ENCODE data around the gene BHMT.

DNA sequence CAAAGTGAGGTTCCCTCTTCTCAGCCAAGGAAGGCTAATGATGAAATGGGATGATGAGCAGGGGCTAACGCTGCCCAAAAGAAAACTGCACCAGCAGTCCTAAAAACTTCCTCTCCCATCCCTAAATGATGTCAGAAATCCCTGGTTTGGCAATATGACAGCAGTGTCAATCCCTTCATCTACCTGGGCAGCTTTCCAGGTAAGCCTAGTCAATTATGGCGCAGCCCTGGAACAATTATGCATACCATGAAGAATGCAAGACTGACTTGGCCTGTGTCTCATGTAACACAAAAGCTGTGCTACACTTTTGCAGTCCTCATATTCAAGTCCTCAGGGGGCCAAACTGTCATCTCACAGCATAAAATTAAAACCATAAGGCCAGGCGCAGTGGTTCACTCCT is 49.2 kb upstream of the BHMT start:
- TF ChIP-seq, protein P1, sequence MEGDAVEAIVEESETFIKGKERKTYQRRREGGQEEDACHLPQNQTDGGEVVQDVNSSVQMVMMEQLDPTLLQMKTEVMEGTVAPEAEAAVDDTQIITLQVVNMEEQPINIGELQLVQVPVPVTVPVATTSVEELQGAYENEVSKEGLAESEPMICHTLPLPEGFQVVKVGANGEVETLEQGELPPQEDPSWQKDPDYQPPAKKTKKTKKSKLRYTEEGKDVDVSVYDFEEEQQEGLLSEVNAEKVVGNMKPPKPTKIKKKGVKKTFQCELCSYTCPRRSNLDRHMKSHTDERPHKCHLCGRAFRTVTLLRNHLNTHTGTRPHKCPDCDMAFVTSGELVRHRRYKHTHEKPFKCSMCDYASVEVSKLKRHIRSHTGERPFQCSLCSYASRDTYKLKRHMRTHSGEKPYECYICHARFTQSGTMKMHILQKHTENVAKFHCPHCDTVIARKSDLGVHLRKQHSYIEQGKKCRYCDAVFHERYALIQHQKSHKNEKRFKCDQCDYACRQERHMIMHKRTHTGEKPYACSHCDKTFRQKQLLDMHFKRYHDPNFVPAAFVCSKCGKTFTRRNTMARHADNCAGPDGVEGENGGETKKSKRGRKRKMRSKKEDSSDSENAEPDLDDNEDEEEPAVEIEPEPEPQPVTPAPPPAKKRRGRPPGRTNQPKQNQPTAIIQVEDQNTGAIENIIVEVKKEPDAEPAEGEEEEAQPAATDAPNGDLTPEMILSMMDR (conservative IDR thresholded peaks at IDR 0.05 in 1 of 2, IDR thresholded peaks at IDR 0.05 in 1 of 2; ENCODE audit: low read depth in 1 of 2, low read length in 2 of 2), result no peak
- no peak for TF ChIP-seq EZH2 (IDR thresholded peaks at IDR 0.05; ENCODE audit: low read length, missing control alignments)

Data from fibroblast of lung (primary cell).